Astrocyte (in vitro differentiated cells and primary cell): Measurements from ENCODE around the gene ANXA2R. TPM values are rescaled to one million over a fixed set of nuclear protein-coding genes. Genes with fewer than 3 reads are reported as not detected.
A peak's percentile ranks its signal among the peaks of the same experiment; 100 is the strongest.
"Not testable (repeated sequence)": the region's sequence is repeated elsewhere in the genome, so short reads cannot be mapped to it uniquely, and the experiment has no call there.

Experiments
- DNase-seq: peaks from one replicate; pipeline ENCODE4 v3.0.0-alpha.2; 2010; ENCODE audit warnings: low read depth
- FAIRE-seq: peaks from 2 replicates; lab custom pipeline; 2011; peaks lifted over from hg19 to GRCh38; lab: Jason Lieb, UNC
- H2AFZ ChIP-seq: 2 replicates; pipeline ENCODE4 v1.6.0; 2012; ENCODE audit warnings: low read depth, low read length, inconsistent platforms
- H3K27ac ChIP-seq: 2 replicates; pipeline ENCODE4 v1.5.1; 2011; ENCODE audit warnings: low read depth, low read length, inconsistent platforms
- H3K27me3 ChIP-seq: 2 replicates; pipeline ENCODE4 v1.6.0; 2011; ENCODE audit warnings: low read length, inconsistent platforms; ENCODE audit not compliant: insufficient read depth
- H3K36me3 ChIP-seq: 2 replicates; pipeline ENCODE4 v1.5.1; 2011; ENCODE audit warnings: low read length, inconsistent platforms; ENCODE audit not compliant: insufficient read depth
- H3K4me1 ChIP-seq: 2 replicates; pipeline ENCODE4 v1.5.1; 2011; ENCODE audit warnings: low read length, inconsistent platforms; ENCODE audit not compliant: insufficient read depth
- H3K4me2 ChIP-seq: 2 replicates; pipeline ENCODE4 v1.6.0; 2012; ENCODE audit warnings: low read length, inconsistent platforms
- H3K4me3 ChIP-seq: 2 replicates; pipeline ENCODE4 v1.5.1; 2011; ENCODE audit warnings: low read depth, mild to moderate bottlenecking, low read length, inconsistent platforms; ENCODE audit not compliant: insufficient read depth
- H3K79me2 ChIP-seq: 2 replicates; pipeline ENCODE4 v1.6.0; 2012; ENCODE audit warnings: mild to moderate bottlenecking, low read length, inconsistent platforms; ENCODE audit not compliant: insufficient read depth
- H3K9ac ChIP-seq: 2 replicates; pipeline ENCODE4 v1.6.0; 2012; ENCODE audit warnings: mild to moderate bottlenecking, low read length, inconsistent platforms
- H3K9me3 ChIP-seq: 2 replicates; pipeline ENCODE4 v1.5.1; 2012; ENCODE audit warnings: low read depth, mild to moderate bottlenecking, low read length, inconsistent platforms; ENCODE audit not compliant: insufficient read depth
- H4K20me1 ChIP-seq: 2 replicates; pipeline ENCODE4 v1.6.0; 2012; ENCODE audit warnings: low read length, inconsistent platforms; ENCODE audit not compliant: insufficient read depth
- H3K27ac Mint-ChIP-seq: one replicate; pipeline ENCODE4 v1.8.0; 2021; ENCODE audit warnings: mild to moderate bottlenecking, mixed read lengths; ENCODE audit not compliant: unreplicated experiment
- H3K27me3 Mint-ChIP-seq: one replicate; pipeline ENCODE4 v1.8.0; 2021; ENCODE audit warnings: low read depth, mixed read lengths; ENCODE audit not compliant: unreplicated experiment
- H3K36me3 Mint-ChIP-seq: one replicate; pipeline ENCODE4 v1.8.0; 2021; ENCODE audit warnings: low read depth, mixed read lengths; ENCODE audit not compliant: unreplicated experiment
- H3K4me1 Mint-ChIP-seq: one replicate; pipeline ENCODE4 v1.8.0; 2021; ENCODE audit warnings: low read depth, mixed read lengths; ENCODE audit not compliant: unreplicated experiment
- H3K4me3 Mint-ChIP-seq: one replicate; pipeline ENCODE4 v1.8.0; 2021; ENCODE audit warnings: mild to moderate bottlenecking, moderate library complexity, mixed read lengths; ENCODE audit not compliant: unreplicated experiment
- H3K9me3 Mint-ChIP-seq: one replicate; pipeline ENCODE4 v1.8.0; 2021; ENCODE audit warnings: mild to moderate bottlenecking, mixed read lengths; ENCODE audit not compliant: unreplicated experiment
- CTCF ChIP-seq: IDR thresholded peaks from 2 replicates; pipeline ENCODE4 v1.5.1; 2011; ENCODE audit warnings: low read depth, mild to moderate bottlenecking, inconsistent platforms, low read length, moderate library complexity; ENCODE audit not compliant: insufficient read depth
- EZH2 ChIP-seq: IDR thresholded peaks from 2 replicates; pipeline ENCODE4 v1.6.1; 2012; ENCODE audit warnings: mild to moderate bottlenecking, low read length, inconsistent platforms; ENCODE audit not compliant: insufficient read depth
- total RNA-seq: library from RNA; stranded (reverse); gene quantifications from 2 replicates; pipeline ENCODE4 v1.2.1, GENCODE V29; 2021

The ANXA2R gene
- total RNA-seq, 1 donor from 2014 or later = 0.50 TPM

- Mint-ChIP-seq H3K27me3 (no peaks in the 10 kb centered on the region), H3K4me3 (peak overlapping the region; percentile 97), H3K4me1 (peaks cover 24% of the 10 kb centered on the region), H3K36me3 (peaks cover 4% of the 10 kb centered on the region), H3K9me3 (no peaks in the 10 kb centered on the region), H3K27ac (peak overlapping the region; percentile 98)
- Histone ChIP-seq H3K79me2 (peaks cover 85% of the 10 kb centered on the region), H2AFZ (no peak overlapping the region), H3K4me2 (peak overlapping the region; percentile 89), H3K4me1 (peaks cover 19% of the 10 kb centered on the region), H3K36me3 (peaks cover 1% of the 10 kb centered on the region), H3K27me3 (no peaks in the 10 kb centered on the region), H3K9ac (peak overlapping the region; percentile 97), H3K9me3 (no peaks in the 10 kb centered on the region), H3K27ac (peak overlapping the region; percentile 97), H3K4me3 (peak overlapping the region; percentile 79), H4K20me1 (peaks cover 7% of the 10 kb centered on the region)
- FAIRE-seq (no peak), DNase-seq (peak; percentile 53)
- TF ChIP-seq EZH2 = no peak
- no peak for TF ChIP-seq CTCF
Measured at GRCh38 chr5:43065387-43065947, 25.3 kb upstream of the ANXA2R start.

- Histone ChIP-seq H3K9ac (peak overlapping the region; percentile 97), H3K4me3 (peak overlapping the region; percentile 79), H3K4me1 (peaks cover 19% of the 10 kb centered on the region), H3K79me2 (peaks cover 81% of the 10 kb centered on the region), H3K4me2 (peak overlapping the region; percentile 89), H3K36me3 (no peaks in the 10 kb centered on the region), H4K20me1 (peaks cover 7% of the 10 kb centered on the region), H3K27me3 (no peaks in the 10 kb centered on the region), H3K27ac (peak overlapping the region; percentile 97), H2AFZ (no peak overlapping the region), H3K9me3 (no peaks in the 10 kb centered on the region)
- Mint-ChIP-seq H3K27ac (no peak overlapping the region), H3K36me3 (peaks cover 3% of the 10 kb centered on the region), H3K27me3 (no peaks in the 10 kb centered on the region), H3K9me3 (peaks cover 1% of the 10 kb centered on the region), H3K4me3 (no peak overlapping the region), H3K4me1 (peaks cover 21% of the 10 kb centered on the region)
- TF ChIP-seq CTCF = no peak
- no peak for TF ChIP-seq EZH2
- FAIRE-seq = no peak
- no peak for DNase-seq
Measured at GRCh38 chr5:43063721-43064171, 23.6 kb upstream of the ANXA2R start.

GRCh38 chr5:43061352-43062075 lies 21.4 kb upstream of the ANXA2R start:
- Histone ChIP-seq H3K4me1 (peaks cover 16% of the 10 kb centered on the region), H3K27ac (no peak overlapping the region), H3K4me2 (no peak overlapping the region), H3K9ac (no peak overlapping the region), H3K79me2 (peaks cover 65% of the 10 kb centered on the region), H3K4me3 (no peak overlapping the region), H3K9me3 (no peaks in the 10 kb centered on the region), H3K27me3 (no peaks in the 10 kb centered on the region), H4K20me1 (peaks cover 7% of the 10 kb centered on the region), H2AFZ (no peak overlapping the region), H3K36me3 (no peaks in the 10 kb centered on the region)
- Mint-ChIP-seq H3K36me3 (peaks cover 3% of the 10 kb centered on the region), H3K27me3 (no peaks in the 10 kb centered on the region), H3K4me3 (no peak overlapping the region), H3K4me1 (peaks cover 31% of the 10 kb centered on the region), H3K9me3 (peaks cover 1% of the 10 kb centered on the region), H3K27ac (no peak overlapping the region)
- peak; percentile 53 for DNase-seq
- FAIRE-seq = no peak
- TF ChIP-seq CTCF (no peak), EZH2 (no peak)

- not testable (repeated sequence) for H3K27ac Mint-ChIP-seq, H3K4me3 Mint-ChIP-seq, H3K27me3 Mint-ChIP-seq, H3K4me3 ChIP-seq, H3K9ac ChIP-seq, H4K20me1 ChIP-seq, FAIRE-seq, H3K36me3 Mint-ChIP-seq, H3K27me3 ChIP-seq, H3K4me2 ChIP-seq, H3K9me3 ChIP-seq, H3K36me3 ChIP-seq, H3K9me3 Mint-ChIP-seq, DNase-seq, H2AFZ ChIP-seq, H3K27ac ChIP-seq
- peaks cover 50% of the 10 kb centered on the region for H3K79me2 ChIP-seq
- H3K4me1 ChIP-seq = peaks cover 16% of the 10 kb centered on the region
- peaks cover 31% of the 10 kb centered on the region for H3K4me1 Mint-ChIP-seq
Measured at GRCh38 chr5:43060020-43060419, 19.9 kb upstream of the ANXA2R start.
